GM19043 (cell line): ENCODE results near the gene TMEM135.
"Not testable (repeated sequence)": the region's sequence is repeated elsewhere in the genome, so short reads cannot be mapped to it uniquely, and the experiment has no call there.

Experiments used
- ATAC-seq: cut with Tn5 transposase; IDR thresholded peaks from one replicate; pipeline ENCODE4 v1.9.1; 2021; ENCODE audit warnings: low read depth; ENCODE audit not compliant: unreplicated experiment

TMEM135 gene

GRCh38 chr11:87136236-87136635 lies 98.5 kb downstream of the TMEM135 start:
- no peak for ATAC-seq

- no peak for ATAC-seq
Observed at GRCh38 chr11:87137711-87138110, 100.0 kb downstream of the TMEM135 start.

DNA sequence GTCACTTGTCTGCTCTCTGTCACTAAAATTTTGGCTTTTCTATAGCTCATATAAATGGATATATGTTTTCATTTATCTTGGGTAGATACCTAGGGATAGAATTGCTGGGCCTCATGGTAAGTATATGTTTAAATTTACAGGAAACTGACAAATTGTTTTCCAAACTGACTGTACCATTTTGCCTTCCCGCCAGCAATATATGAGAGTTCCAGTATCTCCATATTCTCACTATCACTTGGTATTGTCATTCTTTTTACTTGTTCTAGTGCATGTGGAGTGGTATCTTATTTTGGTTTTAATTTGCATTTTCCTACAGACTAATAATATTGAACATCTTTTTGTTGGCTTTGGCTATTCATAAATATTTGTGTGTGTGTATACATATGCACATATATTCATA lies 101.7 kb downstream of the TMEM135 start:
- no peak for ATAC-seq

- no peak for ATAC-seq
Observed at GRCh38 chr11:87141322-87141721, 103.6 kb downstream of the TMEM135 start.

DNA sequence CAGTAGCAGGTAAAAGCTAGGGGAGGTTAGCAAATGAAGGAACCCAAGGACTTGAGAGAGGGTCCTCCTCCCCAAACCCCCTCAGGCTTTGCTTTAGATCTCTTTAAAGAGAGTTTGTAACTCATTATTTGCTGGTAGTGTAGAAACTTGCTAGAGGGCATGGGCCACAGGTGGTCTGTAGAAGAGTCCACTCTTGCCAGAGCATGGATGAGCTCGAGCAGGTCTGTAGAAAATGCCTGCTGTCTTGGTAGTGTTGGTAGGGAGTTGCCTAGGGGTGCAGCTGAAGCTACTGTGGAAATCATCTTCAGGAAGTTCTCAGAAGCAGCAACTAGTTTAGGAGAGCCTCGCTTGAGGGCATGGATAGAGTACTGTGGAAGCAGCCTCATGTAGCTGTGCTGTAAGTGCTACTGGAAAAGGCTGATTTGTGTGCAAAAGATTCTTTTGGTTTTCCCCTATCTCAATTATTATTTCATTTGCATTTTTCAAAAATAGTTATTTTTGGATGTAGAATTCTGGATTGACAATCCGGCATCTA lies 104.3 kb downstream of the TMEM135 start:
- ATAC-seq, result no peak

DNA sequence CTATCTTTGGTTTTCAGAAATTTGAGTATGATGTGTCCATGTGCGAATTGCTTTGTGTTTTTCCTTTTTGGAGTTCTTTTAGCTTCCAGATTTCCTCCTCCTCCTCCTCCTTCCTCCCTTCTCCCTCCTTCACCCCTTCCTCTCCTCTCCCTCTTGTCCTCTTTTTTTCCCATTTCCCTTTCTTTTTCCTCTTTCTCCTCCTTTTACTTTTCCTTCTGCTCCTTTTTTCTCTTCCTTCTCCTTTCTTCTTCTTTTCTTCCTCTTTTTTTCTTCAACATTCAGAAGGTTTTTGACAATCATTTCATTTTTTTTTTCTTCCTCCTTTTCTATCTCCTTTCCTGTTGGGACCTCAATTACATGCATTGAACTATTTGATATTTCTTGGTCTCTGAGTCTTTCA lies 104.9 kb downstream of the TMEM135 start:
- ATAC-seq, result no peak

GRCh38 chr11:87143641-87144040 lies 105.9 kb downstream of the TMEM135 start:
- no peak for ATAC-seq

DNA sequence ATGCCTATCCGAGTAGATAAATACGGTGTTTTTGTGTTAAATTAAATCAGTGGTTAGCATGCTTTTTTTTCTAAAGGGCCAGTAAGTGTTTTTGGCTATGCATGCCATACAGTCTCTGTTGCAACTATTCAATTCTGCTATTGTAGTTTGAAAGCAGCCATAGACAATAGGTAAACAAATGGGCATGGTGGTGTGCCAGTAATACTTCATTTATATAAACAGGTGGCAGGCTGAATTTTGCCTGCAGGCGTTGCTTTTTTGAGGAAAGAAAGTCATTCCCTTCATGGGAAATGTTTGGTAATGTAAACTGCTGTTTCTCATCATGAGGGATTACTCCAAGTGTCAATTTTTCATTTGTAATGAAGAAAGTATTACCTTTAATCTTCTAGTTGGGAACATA lies 106.5 kb downstream of the TMEM135 start:
- no peak for ATAC-seq

DNA sequence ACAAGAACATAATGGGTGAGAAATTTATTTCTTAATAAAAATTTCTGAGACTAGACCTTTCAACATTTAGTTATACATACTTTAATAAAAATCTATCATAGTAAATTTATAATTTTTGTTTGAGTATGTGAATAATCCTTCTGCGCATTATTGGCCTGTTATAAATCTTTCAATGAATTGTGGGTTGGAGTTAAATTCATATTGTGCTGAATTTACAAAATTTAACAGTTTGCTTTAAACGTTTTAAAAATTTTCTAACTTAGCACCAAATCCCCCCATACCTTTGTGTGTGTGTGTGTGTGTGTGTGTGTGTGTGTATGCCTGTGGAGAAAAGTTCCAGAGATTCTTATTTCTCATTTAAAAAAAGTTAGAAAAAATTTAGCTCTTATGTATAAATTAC lies 111.0 kb downstream of the TMEM135 start:
- ATAC-seq, result no peak

- ATAC-seq, result not testable (repeated sequence)
Observed at GRCh38 chr11:87149782-87150181, 112.0 kb downstream of the TMEM135 start.

DNA sequence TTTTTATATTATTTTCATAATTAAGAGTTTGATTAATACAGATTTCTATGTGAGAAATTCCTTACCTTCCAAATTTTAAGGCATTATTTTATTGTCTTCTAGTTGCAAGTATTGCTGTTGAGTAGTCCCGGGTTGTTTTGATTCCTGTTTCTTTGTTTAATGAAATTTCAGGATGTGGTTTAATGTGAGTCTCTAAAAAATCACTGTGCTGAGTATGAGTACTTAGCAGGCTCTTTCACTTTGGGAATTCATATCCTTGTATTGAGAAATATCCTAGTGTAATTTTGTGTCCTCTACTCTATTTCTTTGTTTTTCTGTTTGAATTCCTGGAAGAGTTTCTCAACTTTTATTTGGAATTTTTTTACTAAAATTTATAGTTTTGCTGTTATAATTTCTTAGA lies 113.2 kb downstream of the TMEM135 start:
- no peak for ATAC-seq

DNA sequence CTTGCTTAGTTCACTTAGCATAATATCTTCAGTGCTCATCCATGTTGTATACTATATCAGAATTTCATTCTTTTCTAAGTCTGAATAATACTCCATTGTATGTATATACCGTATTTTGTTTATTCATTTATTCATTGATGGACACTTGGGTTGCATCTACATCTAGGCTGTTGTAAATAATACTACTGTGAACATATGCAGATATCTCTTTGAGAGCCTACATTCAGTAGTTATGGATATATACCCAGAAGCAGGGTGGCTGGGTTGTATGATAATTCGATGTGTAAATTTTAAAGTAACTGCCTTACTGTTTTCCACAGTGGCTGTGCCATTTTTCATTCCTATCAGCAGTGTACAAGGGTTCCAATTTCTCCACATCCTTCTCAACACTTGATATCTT lies 116.5 kb downstream of the TMEM135 start:
- no peak for ATAC-seq

GRCh38 chr11:87156970-87157369 lies 119.2 kb downstream of the TMEM135 start:
- no peak for ATAC-seq

GRCh38 chr11:87169076-87169475 lies 131.3 kb downstream of the TMEM135 start:
- ATAC-seq, result not testable (repeated sequence)

GRCh38 chr11:87173185-87174039 lies 135.7 kb downstream of the TMEM135 start:
- no peak for ATAC-seq

- ATAC-seq, result no peak
Observed at GRCh38 chr11:87174870-87175269, 137.1 kb downstream of the TMEM135 start.

DNA sequence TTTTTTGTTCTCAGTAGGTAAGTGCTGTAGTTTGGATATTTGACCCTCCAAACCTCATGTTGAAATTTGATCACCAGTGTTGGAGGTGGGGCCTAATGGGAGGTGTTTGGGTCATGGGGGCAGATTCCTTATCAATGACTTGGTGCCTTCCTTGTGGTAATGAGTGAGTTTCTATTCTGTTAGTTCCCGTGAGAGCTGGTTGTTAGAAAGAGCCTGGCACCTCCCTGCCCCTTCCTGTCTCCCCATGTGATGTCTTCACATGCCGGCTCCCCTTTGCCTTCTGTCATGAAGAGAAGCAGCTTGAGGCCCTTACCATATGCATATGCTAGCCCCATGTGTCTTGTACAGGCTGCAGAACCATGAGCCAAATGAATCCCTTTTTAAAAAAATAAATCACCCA lies 138.3 kb downstream of the TMEM135 start:
- ATAC-seq, result no peak

GRCh38 chr11:87179621-87180020 lies 141.9 kb downstream of the TMEM135 start:
- ATAC-seq, result no peak

DNA sequence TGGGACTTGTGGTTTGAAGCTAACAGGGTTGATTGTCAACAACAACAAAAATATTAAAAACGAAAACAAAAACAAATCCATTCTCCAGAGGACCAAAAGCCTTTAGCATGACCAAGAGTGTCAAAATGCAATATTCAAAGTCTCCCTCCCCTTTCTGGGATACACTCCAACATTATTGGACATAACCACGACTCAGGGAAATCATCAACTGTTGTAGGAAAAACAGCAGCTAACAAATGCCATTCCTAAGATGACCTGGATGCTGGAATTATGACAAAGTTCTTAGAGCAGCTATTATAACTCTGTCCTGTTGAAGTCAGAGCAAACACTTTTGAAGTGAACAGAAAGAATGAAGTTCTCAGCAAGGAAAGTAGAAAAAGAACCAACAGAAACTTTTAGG lies 143.0 kb downstream of the TMEM135 start:
- ATAC-seq, result no peak

- ATAC-seq, result no peak
Observed at GRCh38 chr11:87181143-87181542, 143.4 kb downstream of the TMEM135 start.

- no peak for ATAC-seq
Observed at GRCh38 chr11:87185228-87185627, 147.5 kb downstream of the TMEM135 start.

- no peak for ATAC-seq
Observed at GRCh38 chr11:87187076-87187475, 149.3 kb downstream of the TMEM135 start.
